PC-9 (cell line): ENCODE measurements around the gene CPNE4.

Experiments used
- CTCF ChIP-seq: fragments of 200-600 bp; sonication (generic); conservative IDR thresholded peaks from 2 replicates; pipeline ENCODE4 v1.6.1; 2017; ENCODE audit warnings: mixed run types, antibody characterized with exemption, mild to moderate bottlenecking, moderate library complexity
- EZH2 ChIP-seq: fragments of 200-600 bp; sonication (generic); IDR thresholded peaks from 2 replicates; pipeline ENCODE4 v1.8.0; 2017; ENCODE audit warnings: antibody characterized with exemption, low read depth

GRCh38 chr3:131551761-131552160 lies 483.1 kb downstream of the CPNE4 start:
- no peak for TF ChIP-seq CTCF
- TF ChIP-seq EZH2: no peak
